GM19238 (cell line): Measurements from ENCODE around the gene SOHLH2.

Source experiments
- DNase-seq: peaks from one replicate; pipeline ENCODE4 v3.0.0; 2011; ENCODE audit warnings: low spot score; ENCODE audit not compliant: insufficient read length

Gene SOHLH2

GRCh38 chr13:36214163-36214921 lies at the start of gene SOHLH2:
TSS of gene SOHLH2 (minus strand) at chr13:36214556. CDS start at chr13:36214526, 30 bp downstream.
- DNase-seq: no peak

GRCh38 chr13:36261976-36262375 lies 47.6 kb upstream of the SOHLH2 start:
- no peak for DNase-seq

GRCh38 chr13:36261011-36261410 lies 46.7 kb upstream of the SOHLH2 start:
- DNase-seq: no peak

- DNase-seq: no peak
Observed at GRCh38 chr13:36259361-36260137, 45.2 kb upstream of the SOHLH2 start.

- no peak for DNase-seq
Observed at GRCh38 chr13:36258831-36259230, 44.5 kb upstream of the SOHLH2 start.

GRCh38 chr13:36251526-36251925 lies 37.2 kb upstream of the SOHLH2 start:
- DNase-seq: no peak

GRCh38 chr13:36251017-36251416 lies 36.7 kb upstream of the SOHLH2 start:
- DNase-seq: no peak

- no peak for DNase-seq
Observed at GRCh38 chr13:36248700-36249099, 34.3 kb upstream of the SOHLH2 start.

GRCh38 chr13:36244990-36245389 lies 30.6 kb upstream of the SOHLH2 start:
- DNase-seq: no peak

- DNase-seq: no peak
Observed at GRCh38 chr13:36244073-36244472, 29.7 kb upstream of the SOHLH2 start.

- no peak for DNase-seq
Observed at GRCh38 chr13:36242761-36243160, 28.4 kb upstream of the SOHLH2 start.

GRCh38 chr13:36231236-36231635 lies 16.9 kb upstream of the SOHLH2 start:
- no peak for DNase-seq

- DNase-seq: no peak
Observed at GRCh38 chr13:36224730-36225129, 10.4 kb upstream of the SOHLH2 start.

- no peak for DNase-seq
Observed at GRCh38 chr13:36219883-36220282, 5.5 kb upstream of the SOHLH2 start.

- DNase-seq: no peak
Observed at GRCh38 chr13:36217456-36217855, 3.1 kb upstream of the SOHLH2 start.

GRCh38 chr13:36212789-36213188 lies 1.6 kb downstream of the SOHLH2 start:
- DNase-seq: no peak

- no peak for DNase-seq
Observed at GRCh38 chr13:36211567-36211966, 2.8 kb downstream of the SOHLH2 start.

- no peak for DNase-seq
Observed at GRCh38 chr13:36210738-36211137, 3.6 kb downstream of the SOHLH2 start.

GRCh38 chr13:36207672-36208071 lies 6.7 kb downstream of the SOHLH2 start:
- no peak for DNase-seq

GRCh38 chr13:36193151-36193855 lies 21.1 kb downstream of the SOHLH2 start:
- no peak for DNase-seq

GRCh38 chr13:36192166-36192565 lies 22.2 kb downstream of the SOHLH2 start:
- DNase-seq: no peak

- DNase-seq: no peak
Observed at GRCh38 chr13:36190771-36191170, 23.6 kb downstream of the SOHLH2 start.
